GM21526 (cell line): Measurements from ENCODE around the gene IGFBP5.

ENCODE experiments used
- ATAC-seq: cut with Tn5 transposase; IDR thresholded peaks from one replicate; pipeline ENCODE4 v1.9.1; 2021; ENCODE audit warnings: moderate library complexity; ENCODE audit not compliant: unreplicated experiment, low FRiP score

Gene IGFBP5

GRCh38 chr2:216690456-216690852 is 4.9 kb downstream of the IGFBP5 start:
- no peak for ATAC-seq

DNA sequence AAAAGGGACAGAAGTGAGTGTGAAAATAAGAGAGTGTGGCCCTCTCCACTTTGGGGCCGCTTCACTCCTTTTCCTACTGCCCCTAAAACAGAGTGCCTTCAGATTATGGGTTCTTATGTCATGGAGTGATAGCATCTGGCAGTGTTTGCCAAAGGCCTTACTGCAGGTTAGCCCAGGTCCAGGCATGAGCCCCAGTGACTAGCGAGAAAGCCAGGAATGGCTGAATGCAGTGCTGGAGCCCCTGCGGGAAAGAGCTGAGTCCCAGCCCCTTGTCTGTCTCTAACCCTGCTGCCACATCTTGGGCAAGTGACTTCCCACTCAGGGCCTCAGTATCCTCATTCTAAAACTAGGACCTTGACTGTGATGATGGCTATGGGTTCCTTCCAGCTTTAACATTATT is 6.0 kb downstream of the IGFBP5 start:
- no peak for ATAC-seq

GRCh38 chr2:216688731-216689340 is 6.5 kb downstream of the IGFBP5 start:
- no peak for ATAC-seq

- ATAC-seq, result no peak
Observed at GRCh38 chr2:216687646-216688045, 7.7 kb downstream of the IGFBP5 start.

DNA sequence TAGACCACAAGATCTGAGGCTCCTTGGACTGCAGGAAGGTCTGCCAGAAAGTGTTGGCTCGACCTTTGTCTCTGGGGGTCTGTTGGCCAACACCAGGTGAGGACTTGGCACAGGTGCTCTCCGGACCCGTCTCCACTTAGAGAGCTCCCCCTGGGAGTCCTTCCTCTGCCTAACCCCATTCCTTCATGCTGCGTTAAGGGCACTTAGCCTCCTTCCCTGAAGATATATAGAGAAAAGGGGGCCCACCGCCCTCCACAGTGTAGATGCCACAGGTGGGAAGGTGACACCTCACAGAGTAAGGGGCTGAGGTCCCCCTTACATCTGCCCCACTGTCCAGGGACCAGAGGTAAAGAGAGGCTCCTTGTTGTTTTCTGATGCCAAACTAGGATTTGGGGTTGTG is 8.2 kb downstream of the IGFBP5 start:
- ATAC-seq, result no peak

- no peak for ATAC-seq
Observed at GRCh38 chr2:216685327-216685875, 9.9 kb downstream of the IGFBP5 start.

DNA sequence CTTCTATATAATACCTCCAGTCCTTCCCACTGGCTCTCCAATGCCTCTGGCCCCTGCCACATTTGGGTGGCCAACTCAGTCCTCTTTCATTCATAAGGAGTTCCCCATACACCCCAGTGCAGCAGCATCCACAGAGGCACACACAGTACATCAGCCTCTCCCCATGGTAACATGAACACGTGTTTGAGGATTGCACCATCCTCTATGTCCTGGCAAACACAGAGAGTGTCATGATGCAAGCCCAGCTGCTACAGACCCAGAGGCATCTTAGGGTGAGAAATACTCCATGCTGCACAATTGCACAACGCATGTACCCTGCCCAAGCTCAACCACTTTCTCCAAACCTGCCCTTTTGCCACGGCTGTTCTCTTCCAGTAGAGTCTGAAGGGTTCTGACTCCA is 11.5 kb downstream of the IGFBP5 start:
- no peak for ATAC-seq

GRCh38 chr2:216681683-216682082 is 13.7 kb downstream of the IGFBP5 start:
- ATAC-seq, result no peak

DNA sequence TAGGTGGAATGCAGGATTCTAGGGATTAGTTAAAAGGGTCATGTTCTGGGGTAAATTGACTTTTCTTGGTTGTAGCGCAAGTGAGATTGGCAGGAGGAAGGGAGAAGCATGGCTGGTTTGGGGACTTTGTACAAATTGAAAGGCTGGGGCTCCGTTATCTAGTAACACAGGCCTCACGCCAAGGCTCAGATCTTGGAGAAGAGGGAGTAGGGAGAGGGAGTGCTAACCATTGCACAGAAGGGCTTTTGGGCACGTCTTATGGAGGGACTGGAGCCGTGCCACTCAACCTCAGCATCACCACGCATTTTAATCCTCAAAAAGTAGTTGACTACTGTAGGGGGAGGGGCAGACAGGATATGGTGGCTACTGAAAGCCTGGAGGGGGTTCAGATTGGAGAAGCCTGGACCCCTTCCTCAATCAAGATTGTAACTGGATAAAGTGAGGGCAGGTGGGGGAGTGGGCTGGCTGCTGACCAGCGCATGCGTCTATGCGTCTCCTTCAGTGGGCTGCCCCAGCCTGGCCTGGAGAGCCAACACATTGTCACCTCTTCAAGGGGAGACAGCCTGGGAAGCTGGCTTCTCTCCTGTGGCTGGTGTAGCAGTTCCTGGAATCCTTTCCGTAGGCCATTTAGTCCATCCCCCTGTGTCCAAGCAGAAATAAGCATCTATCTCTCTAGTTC is 14.3 kb downstream of the IGFBP5 start:
- no peak for ATAC-seq

DNA sequence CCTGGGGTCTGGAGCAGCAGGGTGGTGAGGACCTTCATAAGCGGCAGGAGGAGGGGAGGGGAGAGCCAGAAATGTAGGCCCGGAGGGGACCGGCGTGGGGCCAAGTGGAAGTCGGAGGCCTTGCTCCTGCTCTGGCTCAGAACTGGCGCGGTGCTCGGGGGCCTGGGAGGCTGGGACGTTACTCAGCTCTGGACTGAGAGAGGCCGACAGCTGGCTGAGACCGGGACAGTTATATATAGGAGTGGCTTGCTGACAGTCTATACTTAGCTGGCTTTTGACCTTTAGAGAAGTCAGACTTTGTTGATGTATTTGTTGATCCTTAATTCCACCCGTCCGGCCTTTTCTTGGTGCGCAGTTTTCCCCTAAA is 15.7 kb downstream of the IGFBP5 start:
- ATAC-seq, result no peak

- no peak for ATAC-seq
Observed at GRCh38 chr2:216678813-216679657, 16.3 kb downstream of the IGFBP5 start.

DNA sequence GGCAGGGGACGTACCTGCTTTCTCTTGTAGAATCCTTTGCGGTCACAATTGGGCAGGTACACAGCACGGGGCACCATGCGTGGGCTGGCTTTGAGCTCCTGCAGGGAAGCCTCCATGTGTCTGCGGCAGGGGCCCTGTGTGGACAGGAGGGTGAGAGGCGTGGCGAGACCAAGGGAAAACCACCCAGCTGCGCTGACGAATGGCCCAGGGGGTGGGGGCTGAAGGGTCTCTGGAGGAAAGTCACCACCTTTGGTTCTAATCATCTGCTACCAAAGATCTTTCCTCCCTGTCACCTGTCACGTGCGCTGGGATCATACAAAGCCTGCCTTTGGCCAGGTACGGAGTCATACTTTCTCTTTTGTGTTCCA is 17.3 kb downstream of the IGFBP5 start:
- no peak for ATAC-seq

DNA sequence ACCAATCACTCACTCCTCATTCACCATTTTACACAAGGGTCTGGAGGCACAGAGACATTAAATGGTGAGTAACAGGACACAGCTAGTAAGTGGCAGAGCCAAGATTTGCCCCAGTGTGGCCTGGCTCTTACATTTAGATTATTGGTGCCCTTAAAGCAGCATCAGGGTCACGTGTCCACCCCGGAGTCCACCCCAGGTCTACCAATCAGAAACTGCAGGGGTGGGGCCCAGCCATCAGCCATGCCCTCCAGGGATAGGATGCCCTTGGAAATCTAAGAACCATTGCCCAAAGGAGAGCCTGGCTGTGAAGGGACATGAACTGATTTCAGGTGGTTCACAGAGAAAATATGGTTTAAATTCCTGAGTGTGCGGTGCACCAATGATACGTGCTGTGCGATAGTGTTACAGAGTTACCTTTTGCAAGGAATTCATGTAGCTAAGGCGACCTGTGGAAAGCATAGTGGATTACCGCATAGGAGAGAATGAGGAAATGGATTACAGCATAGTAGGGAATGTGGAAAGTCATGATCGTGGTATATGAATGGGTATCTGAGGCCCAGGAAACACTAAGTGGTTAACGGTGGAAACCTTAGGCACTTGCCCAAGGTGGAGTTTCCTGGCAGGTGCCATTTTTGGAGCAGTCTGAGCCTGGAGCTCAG is 17.8 kb downstream of the IGFBP5 start:
- no peak for ATAC-seq

GRCh38 chr2:216676630-216677029 is 18.7 kb downstream of the IGFBP5 start:
- ATAC-seq, result no peak

DNA sequence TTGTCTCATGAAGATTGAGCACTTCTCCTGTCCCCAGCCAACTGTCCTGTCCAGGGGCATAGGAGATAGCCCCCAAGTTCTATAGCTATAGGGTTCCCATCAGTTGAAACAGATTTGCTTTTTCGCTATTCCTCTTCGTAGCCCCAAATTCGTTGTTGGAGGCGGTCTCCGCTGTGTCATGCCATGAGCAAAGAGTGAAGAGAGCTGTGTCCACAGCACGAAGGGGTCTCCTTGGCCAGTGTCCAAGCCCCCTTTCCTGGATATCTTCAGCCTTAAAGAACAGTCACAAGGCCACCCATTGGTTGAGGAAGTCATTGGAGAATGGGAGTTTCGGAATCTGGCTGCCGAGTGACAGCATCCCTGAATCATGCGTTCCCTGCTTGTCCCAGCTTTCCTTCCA is 21.0 kb downstream of the IGFBP5 start:
- no peak for ATAC-seq

DNA sequence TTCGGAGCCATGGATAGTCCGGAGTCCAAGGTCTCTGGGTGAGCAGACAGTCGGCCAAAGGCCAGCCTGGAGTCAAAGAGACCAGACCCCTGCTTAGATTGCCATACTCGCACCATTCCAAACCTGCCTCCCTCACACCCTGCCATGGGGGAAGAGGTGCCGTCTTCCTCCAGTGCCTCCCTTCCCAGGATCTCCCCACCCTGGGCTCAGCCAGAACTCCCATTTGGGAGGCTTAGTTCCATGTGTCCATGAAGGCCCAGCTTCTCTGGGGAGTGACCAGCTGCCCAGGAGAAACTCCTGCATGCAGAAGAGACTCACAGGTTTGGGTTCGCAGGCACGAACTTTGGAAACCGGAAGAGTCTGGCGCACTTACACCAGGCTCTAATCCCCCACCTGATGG is 21.7 kb downstream of the IGFBP5 start:
- ATAC-seq, result no peak

GRCh38 chr2:216673021-216673420 is 22.3 kb downstream of the IGFBP5 start:
- ATAC-seq, result no peak

DNA sequence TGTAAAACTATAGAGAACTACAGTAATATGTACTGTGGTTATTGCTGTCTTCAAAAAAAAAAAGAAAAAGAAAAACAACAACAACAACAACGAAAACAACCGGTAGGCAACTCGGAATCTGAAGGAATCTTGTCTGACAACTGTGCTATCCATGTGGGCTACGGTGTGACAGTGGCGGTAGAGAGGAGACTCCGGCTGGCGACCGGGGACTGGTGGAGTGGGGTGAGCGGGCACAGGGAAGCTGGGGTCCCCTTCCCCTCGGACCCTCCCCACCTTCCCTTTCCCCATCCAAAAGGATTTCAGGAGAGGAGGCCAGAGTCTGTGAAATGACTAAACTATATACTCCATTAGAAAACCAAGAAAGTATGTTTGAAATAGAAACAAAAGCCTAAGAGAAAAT is 22.9 kb downstream of the IGFBP5 start:
- no peak for ATAC-seq

DNA sequence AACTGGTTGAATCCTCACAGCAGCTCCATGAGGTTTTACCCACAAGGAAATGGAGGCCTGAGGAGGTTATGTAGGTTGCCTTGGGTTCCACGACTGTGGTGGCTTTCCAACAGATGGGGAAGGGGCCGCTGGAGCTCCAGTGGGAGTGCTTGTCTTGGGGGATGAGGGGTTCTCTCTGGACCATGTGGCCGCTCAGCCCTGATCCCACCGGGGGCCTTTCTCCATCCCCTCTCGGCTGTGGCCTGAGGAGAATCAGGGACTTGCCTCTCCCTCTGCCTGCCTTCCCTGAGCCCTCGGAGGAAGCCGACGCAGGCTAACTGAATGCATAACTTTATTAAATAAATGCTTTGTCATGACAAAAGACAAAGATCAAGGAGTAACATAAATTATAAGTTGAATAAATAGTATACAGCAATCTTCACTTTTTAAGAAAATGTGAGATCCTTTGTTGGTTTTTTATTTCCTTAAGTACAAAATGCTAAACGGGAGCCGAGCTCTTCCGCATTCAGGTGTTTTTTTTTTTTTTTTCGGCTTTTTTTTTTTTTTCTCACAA is 23.5 kb downstream of the IGFBP5 start:
- ATAC-seq, result no peak

- ATAC-seq, result no peak
Observed at GRCh38 chr2:216671081-216671411, 24.3 kb downstream of the IGFBP5 start.
